ENCODE results near the gene SRP9.
"Not testable (repeated sequence)": the region's sequence is repeated elsewhere in the genome, so short reads cannot be mapped to it uniquely, and the experiment has no call there.

The SRP9 gene

DNA sequence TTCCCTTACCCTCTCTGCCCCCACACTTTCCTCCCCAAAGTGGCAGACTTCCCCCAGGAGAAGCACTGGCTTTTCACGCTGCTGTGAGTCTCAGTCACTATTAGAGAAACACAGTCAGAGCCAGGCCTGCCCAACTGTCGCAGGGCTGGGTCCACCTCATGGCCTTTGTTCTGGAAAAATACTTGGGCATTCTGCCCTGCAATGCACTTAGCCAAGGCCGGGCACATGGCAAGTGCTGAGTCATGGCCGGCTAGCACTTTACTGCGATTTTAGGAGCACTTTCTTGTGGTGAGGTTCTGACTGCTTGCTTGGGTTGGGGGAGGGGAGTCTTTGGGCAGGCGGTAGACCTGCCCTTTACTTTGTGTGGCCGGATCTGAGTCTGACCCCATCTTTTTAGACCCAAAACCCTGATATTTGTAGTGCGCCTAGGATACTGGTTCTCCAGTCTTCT lies 40.0 kb downstream of the SRP9 start:
- no peak for DNase-seq

DNA sequence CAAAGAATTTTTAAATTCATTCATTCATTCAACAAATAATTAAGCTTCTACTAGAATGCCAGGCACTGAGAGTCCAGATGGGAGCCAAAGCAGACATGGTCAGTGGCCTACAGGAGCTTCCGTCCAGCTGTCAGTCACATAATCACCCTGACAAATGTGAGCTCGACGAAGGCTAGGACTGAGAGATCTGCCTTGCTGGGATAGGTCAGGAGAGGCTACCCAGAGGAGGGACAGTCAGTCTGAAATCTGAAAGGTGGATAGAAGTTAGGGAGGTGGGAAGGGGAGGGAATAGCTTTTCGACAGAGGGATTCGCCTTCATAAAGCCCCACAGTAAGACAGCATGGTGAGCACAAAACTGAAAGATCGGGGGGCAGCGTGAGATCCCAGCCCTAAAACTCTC lies 40.6 kb downstream of the SRP9 start:
- DNase-seq = no peak

DNA sequence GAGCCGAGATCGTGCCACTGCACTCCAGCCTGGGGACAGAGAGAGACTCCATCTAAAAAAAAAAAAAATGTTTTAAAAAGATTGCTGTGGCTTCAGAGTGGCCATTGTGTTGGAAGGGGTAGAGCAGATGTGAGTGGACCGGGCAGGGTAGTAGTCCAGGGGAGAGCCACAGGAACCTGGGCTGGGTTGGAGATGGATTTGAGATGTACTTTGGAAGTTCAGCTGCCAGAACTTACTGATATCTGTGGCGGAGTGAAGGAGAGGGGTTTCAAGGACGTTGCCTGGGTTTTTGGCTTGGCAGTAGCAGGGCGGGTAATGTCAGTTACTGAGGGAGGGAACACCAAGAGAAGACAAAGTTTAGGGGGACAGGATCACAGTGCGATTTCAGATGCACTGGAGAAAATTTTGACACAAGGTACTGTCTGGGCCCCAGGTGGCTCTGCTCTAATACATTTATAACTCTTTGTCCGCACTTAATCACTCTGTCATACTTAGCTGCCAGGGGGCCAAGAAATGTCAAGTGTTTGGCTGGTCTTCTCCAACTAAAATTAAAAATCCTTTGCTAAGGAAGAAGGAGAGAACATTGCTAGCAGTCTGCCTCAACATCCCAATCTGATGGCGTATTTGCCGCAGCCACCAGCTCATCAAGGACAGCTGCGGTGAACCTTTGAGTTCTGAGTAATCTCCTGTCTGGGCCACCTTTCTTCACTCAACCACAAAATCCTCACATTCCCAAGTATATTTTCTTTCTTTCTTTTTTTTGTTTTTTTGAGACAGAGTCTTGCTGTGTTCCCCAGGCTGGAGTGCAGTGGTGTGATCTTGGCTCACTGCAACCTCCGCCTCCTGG lies 41.9 kb downstream of the SRP9 start:
- no peak for DNase-seq

DNA sequence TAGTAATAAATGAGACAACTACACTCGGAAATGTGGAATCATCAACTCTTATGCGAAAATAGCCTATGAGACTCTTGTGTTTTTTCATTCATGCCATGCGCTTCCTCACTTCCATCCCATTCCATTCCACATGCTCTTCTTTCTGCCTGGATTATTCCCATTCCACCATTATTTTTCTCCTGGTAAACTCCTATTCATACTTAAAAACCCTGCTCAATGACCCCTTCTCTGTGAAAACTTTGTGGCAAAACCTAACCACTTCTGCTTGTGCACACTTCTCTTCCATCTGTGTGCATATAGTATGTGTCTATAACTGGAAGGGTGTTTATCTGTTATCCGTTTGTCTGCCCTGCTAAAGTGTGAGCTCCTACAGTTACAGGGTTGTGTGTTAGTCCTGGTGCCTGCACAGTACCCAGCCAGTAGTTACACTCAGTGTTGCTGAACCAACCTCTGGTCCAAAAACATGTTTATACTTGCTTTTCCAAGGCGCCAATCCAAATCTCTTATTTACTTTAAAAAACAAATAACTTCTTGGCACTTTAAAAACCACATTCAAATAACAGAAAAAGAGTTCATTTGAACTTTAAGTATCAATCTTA lies 43.0 kb downstream of the SRP9 start:
- no peak for DNase-seq

DNA sequence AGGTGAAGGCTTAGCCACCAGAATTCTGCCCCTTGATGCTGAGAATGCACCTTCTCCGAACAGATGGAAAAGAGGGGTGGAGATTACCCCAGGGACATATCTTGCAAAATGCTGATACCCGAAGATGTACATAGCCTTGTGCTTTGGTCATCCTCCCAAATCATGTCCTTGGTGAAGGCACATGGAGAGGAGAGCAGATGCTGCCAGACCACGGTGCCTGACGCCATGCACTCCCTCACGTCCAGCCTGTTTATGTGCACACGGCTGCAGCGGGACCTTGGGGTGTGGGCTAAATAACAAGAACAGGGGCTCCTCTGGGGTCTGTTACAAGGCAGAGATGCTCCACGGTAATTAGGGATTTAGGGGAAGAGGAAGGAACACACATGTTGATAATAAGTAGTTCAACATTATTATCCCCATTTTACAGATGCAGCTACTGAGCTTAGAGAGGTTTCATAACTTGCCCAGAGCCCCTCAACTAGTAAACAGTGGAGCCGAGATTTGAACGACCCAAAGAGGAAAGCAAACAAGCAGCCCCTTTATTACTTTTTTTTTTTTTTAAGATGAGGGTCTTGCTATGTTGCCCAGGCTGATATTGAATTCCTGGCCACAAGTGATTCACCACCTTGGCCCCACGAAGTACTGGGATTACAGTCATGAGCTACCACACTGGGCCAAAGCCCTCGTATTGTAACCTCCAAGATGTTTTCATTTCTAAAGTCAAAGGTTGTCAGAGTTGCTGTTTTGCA lies 45.2 kb downstream of the SRP9 start:
- DNase-seq = no peak

DNA sequence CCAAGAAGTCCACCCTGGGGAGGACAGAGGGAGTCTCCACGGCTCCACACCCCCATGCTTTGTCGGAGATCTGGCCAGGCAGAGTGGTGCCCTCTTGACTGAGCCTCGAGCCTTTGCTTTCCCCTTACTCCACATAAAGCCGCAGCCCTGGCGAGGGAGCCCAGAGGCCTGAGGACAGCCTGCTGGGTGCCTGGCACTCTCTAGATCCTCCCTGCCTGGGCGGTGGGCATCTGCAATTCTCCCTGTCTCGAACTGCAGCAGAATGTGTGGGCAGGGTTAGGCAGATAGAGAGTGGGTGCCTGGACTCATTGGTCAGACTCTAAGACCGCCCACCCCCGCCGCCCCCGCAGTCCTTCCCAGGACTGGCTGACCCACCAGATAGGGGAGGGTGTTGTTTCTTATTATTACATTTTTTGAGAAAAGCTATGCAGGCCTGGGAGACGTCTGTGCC lies 46.2 kb downstream of the SRP9 start:
- no peak for DNase-seq

DNA sequence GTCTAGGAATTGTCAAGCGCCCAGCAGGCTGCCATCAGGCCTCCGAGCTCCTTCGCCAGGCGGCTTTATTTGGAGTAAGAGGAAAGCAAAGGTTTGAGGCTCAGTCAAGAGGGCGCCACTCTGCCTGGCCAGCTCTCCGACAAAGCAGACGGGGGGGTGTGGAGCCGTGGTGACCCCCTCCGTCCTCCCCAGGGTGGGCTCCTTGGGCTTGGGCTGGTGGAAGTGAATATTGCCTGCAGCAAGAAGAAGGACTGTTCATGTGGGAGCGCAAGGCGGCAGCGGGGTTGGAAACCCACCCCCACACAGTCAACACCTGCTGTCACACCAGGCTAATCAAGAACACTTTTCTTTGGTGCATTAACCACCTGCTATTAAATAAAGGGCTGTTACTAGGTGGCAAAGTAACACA lies 46.9 kb downstream of the SRP9 start:
- no peak for DNase-seq

DNA sequence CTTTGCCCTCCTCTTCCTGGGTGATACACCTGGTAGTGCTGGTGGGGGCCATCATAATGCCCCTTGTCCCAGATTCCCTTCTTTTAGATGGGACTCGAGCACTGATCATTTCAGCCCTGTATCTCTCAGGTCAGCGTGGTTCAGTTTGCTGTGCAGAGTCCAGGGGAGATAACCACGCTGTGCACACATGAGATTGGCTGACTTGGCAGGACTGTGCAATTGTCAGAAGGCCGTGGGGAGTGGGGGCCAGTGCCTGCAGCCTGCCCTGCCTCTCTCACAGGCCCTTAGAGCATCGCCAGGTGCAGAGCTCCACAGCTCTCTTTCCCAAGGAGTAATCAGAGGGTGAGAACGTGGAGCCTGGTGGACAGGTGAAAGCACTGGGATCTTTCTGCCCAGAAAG lies 47.5 kb downstream of the SRP9 start:
- no peak for DNase-seq

DNA sequence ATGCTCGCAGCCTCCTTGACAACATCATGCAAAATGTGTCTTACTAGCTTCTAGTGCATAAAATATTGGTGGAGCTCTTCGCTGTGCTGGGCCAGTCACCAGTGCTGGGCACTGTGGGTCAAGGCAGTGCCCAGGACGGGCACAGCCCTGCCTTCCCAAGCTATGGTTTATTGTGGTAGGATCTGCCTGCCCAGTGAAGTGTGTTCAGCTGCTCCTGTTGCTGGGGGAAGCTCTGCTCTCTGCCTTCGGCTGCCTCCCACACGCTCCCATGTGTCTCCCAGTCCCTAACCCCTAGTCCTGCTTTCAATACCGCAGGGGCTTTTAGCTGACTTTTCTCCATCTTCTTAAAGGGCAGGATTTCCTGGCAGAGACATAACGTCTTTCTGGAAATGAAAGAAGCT lies 48.0 kb downstream of the SRP9 start:
- DNase-seq = no peak

DNA sequence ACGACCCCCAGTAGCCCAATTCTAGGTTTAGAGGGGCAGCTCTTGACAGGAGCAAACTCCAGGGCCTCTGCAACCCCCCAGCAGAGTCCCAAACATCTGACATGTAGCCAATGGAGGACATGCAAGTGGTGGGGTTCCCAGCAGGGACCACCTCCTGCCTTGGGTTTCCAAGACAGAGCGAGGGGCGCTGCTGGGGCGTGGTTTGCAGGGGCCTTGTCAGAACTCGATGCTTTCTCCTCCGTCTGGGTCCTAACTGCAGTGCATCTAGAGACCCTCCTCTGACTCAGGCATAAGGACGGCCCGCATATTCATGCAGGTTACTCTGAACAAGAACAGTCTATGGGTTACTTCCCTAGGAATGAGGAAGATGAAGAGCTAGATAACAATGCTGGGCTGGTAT lies 49.5 kb downstream of the SRP9 start:
- no peak for DNase-seq

DNA sequence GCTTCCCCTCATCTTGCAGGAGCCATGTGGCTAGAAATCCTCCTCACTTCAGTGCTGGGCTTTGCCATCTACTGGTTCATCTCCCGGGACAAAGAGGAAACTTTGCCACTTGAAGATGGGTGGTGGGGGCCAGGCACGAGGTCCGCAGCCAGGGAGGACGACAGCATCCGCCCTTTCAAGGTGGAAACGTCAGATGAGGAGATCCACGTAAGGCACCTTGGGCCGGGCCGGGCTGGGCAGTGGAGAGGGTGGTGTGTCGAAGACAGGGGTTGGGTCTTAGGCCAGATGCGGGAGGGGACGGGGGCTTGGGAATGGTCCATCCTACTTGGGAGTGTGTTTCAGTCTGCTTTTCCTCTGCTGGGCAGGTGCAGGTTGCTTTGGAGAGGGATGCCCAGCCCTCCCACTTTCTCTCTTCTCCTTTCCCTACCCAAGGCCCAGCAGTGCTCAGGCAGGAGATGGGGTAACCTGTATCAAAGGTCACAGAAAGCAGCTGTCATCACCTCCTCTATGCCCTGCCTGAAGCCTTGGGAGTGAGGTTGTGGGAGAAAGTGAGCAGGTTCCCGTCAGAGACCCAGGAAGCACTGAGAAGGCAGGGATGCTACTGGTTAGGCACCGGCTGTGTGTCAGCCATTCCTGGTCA lies 51.2 kb downstream of the SRP9 start:
- no peak for DNase-seq

DNA sequence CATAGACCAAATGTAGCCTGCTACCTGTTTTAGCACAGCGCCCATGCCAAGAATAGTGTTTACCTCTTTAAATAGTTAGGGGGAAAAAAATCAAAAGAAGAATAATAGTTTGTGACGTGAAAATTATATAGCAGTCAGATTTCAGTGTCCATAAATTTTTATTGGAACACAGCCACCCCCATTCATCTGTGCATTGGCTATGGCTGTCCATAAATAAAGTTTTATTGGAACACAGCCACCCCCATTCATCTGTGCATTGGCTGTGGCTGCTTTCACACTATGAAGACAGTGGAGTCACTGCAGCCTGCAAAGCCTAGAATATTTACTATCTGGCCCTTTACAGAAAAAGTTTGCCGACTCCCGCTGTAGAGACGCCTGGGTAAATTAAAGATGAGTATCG lies 53.2 kb downstream of the SRP9 start:
- DNase-seq = no peak

DNA sequence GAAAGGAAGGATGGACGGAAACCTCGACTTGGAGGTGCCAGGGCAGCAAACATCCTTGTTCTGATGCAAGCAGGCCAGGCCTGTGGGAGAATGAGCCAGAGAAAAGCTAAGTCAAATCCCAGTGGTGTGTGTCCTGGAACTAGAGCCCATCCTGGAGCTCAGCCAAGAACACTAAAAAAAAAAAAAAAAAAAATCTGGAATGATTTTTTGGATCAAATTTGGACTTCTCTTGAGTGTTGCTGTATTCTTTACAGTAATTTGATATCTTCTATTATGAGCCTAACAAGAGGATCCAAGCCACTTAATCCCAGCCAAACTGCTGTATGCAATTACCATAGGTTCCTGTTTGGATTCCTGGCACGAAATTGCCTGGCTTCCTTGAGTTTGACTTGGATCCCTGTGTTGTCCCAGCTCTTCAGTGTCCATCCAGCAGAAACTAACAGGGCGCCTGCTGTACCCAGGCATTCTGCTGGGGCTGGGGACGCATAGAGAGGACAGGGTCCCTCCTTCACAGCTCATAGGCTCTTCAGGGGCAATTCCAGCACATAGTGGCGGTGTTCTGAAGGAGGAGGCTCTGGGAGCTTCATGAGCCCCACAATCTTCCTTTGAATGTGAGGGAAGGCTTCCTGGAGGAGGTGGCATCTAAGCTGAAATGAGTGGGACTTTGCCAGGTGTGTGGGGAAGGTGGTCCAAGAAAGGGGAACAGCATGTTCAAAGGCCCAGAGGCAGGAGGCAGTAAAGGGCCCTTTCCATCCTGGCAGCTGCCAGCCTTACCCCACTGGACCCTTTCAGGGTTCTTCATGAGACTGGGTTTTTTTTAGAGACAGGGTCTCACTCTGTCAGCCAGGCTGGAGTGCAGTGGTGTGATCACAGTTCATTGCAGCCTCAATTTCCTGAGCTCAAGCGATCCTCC lies 57.0 kb downstream of the SRP9 start:
- DNase-seq = no peak

DNA sequence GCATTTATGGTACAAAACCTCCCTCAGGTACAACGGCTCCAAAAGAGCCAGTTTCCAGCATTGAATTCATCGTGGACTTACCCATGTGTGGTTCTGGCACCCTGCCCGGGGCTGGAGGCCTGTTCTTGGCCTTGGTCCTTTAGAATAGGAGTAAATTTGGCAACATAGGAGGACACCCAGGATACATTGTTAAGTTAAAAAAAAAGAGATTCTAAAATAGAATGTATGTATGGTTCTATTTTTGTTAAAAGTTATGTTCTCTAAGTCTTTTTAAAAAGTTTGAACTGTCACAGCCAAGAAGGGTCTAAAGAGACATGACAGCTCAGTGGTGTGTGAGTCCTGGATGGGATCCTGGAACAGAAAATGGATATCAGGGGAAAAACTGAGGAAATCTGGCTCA lies 58.2 kb downstream of the SRP9 start:
- no peak for DNase-seq

DNA sequence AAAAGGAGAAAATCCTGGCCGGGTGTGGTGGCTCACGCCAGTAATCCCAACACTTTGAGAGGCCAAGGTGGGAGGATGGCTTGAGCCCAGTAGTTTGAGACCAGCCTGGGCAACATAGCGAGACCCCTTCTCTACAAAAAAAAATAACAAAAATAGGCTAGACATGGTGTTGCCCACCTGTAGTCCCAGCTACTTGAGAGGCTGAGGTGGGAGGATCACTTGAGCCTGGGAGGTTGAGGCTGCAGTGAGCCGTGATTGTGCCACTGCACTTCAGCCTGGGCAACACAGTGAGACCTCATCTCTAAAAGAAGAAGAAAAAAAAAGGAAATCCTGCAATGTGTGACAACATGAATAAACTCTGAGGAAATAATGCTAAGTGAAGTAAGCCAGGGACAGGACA lies 58.7 kb downstream of the SRP9 start:
- not testable (repeated sequence) for DNase-seq

DNA sequence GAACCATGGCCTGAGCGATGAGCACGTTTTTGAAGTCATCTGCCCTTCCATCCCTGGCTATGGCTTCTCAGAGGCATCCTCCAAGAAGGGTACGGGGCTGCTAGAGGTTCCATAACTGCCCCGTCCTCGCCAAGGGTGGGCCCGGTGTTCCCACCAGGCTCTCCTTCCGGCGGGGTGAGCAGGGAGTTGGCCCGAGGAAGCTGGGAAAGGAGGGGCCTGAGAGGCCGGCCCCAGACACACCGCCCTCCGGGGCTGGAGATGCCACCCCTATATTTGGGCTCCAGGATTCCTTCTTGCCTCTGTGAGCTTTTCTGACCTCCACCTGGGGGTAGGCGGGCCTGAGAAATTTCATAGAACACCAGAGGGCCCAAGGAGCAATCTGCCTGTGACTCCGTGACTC lies 61.2 kb downstream of the SRP9 start:
- no peak for DNase-seq
